ENCODE results near the gene GFOD1. TPM values are rescaled to one million over a fixed set of nuclear protein-coding genes. Genes with fewer than 3 reads are reported as not detected.
A peak's percentile ranks its signal among the peaks of the same experiment; 100 is the strongest.
"Not testable (repeated sequence)": the region's sequence is repeated elsewhere in the genome, so short reads cannot be mapped to it uniquely, and the experiment has no call there.

The GFOD1 gene
- total RNA-seq, 1 donor from 2014 or later, result 8.4 TPM

DNA sequence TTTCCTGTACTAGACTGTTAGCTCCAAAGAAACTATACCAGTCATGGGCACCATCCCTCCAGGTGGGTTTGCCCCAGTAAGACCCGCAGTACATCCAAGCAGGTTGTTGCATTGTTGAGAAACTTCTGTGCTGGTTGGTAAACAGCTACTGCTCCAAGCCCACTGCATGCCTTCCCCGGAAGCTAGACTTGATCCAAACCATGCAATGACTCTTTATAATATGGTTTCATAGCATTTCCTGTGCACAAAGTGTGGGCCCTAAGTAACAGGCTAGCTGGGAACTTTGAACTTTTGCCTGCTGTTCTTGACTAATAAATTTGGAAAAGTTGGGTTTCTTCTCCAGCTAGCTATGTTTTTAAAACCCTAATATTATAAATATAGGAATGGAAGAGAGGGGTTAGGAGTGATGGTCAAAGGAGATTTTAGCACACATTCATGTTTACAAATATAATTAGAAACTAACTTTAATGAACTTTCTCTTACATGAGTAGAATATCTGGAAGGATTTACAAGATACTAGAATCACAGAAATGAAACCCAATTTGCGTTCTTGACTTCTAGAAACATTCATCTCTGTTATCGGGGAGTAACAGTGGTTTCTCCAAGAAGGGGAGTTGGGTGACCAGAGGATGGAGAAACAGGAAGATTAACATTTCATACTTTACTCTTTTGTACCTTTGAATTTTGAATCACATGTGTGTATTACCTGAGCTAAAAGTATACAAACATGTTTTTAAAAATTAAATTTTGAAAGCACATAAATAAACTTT lies 51.7 kb downstream of the GFOD1 start:
- peaks cover 45% of the 10 kb centered on the region for H3K4me1 Mint-ChIP-seq
- POLR2A ChIA-PET, result no interaction called here
- TF ChIP-seq, protein P1, sequence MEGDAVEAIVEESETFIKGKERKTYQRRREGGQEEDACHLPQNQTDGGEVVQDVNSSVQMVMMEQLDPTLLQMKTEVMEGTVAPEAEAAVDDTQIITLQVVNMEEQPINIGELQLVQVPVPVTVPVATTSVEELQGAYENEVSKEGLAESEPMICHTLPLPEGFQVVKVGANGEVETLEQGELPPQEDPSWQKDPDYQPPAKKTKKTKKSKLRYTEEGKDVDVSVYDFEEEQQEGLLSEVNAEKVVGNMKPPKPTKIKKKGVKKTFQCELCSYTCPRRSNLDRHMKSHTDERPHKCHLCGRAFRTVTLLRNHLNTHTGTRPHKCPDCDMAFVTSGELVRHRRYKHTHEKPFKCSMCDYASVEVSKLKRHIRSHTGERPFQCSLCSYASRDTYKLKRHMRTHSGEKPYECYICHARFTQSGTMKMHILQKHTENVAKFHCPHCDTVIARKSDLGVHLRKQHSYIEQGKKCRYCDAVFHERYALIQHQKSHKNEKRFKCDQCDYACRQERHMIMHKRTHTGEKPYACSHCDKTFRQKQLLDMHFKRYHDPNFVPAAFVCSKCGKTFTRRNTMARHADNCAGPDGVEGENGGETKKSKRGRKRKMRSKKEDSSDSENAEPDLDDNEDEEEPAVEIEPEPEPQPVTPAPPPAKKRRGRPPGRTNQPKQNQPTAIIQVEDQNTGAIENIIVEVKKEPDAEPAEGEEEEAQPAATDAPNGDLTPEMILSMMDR (IDR thresholded peaks at IDR 0.05), result no peak

DNA sequence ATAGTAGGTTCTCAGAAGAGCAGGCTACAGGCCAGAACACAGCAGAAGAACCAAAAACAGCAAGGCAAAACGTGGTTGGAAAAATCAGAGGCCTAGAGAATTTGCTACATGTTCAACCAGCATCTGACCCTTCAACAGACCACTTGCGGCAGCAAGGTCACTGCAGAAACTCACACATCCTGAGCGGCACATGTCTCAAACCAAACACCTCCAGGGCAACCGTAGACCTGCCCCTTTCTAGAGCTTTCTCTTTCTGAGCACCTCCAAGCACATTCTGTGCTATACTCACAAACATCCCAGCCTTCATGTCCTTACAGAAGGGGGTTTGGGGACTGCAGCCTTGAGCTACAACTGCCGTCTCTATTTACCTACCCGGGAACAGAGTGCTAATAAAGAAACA lies 52.6 kb downstream of the GFOD1 start:
- no peak for DNase-seq
- Mint-ChIP-seq H3K27me3 (no peaks in the 10 kb centered on the region), H3K4me3 (no peak overlapping the region), H3K4me1 (peaks cover 48% of the 10 kb centered on the region), H3K36me3 (ENCODE audit: low read depth) (no peaks in the 10 kb centered on the region), H3K9me3 (peaks cover 3% of the 10 kb centered on the region), H3K27ac (peak overlapping the region; percentile 16)
- ATAC-seq (ENCODE audit: low read depth), result no peak
- TF ChIP-seq, protein P1 (IDR thresholded peaks at IDR 0.05), result no peak
- CTCF ChIA-PET, result no interaction called here
- POLR2A ChIA-PET, result no interaction called here
- intact Hi-C loops (cut with micrococcal nuclease), result no loop called here

More for the DNA sequence above, 51.7 kb downstream of the GFOD1 start:
- peaks cover 3% of the 10 kb centered on the region for H3K9me3 Mint-ChIP-seq
- CTCF ChIA-PET, result no interaction called here
- no peak for DNase-seq
- peak overlapping the region; percentile 28 for H3K4me3 Mint-ChIP-seq
- no peaks in the 10 kb centered on the region for H3K27me3 Mint-ChIP-seq
- H3K36me3 Mint-ChIP-seq (ENCODE audit: low read depth), result no peaks in the 10 kb centered on the region
- intact Hi-C loops (cut with micrococcal nuclease), result no loop called here
- ATAC-seq (ENCODE audit: low read depth), result no peak
- H3K27ac Mint-ChIP-seq, result no peak overlapping the region

DNA sequence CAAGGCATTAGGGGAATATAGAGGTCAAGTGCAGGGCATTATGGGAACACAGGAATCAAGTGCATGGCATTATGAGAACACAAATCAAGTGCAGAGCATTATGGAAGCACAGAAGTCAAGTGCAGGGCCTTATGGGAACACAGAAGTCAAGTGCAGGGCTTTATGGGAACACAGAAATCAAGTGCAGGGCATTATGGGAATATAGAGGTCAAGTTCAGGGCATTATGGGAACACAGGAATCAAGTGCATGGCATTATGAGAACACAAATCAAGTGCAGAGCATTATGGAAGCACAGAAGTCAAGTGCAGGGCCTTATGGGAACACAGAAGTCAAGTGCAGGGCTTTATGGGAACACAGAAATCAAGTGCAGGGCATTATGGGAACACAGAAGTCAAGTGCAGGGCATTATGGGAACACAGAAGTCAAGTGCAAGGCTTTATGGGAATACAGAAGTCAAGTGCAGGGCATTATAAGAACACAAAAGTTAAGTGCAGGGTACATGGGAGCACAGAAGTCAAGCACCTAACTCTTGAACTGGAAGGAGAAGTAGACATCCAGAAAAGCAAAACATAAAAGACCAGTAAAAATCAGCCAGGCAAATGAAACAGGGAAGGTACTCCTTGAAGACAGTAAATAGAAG lies 53.1 kb downstream of the GFOD1 start:
- H3K27me3 Mint-ChIP-seq; POLR2A ChIA-PET; H3K36me3 Mint-ChIP-seq (ENCODE audit: low read depth); H3K9me3 Mint-ChIP-seq; DNase-seq; ATAC-seq (ENCODE audit: low read depth); intact Hi-C loops (cut with micrococcal nuclease); CTCF ChIA-PET; H3K4me3 Mint-ChIP-seq: not testable (repeated sequence)
- Mint-ChIP-seq H3K4me1 (peaks cover 52% of the 10 kb centered on the region), H3K27ac (peak overlapping the region; percentile 81)

DNA sequence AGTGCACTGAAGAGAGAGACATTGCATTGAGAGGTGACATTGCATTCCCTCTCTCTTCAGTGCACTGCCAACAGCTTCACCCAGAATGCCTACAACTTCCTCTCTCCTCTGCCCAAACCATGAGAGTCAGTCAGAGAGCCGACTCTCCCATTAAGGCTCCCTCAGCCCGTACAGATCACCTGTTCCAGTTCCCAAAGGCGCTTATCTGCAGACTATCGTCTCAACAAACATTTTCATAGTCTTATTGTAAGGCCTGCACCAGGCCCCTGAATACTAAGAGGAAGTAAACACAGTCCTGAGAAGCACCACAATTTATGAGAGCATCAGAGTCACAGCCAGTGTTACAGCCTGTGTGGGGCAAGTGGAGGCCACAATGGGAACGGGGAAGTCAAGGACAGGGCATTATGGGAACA lies 53.7 kb downstream of the GFOD1 start:
- Mint-ChIP-seq H3K9me3 (peaks cover 3% of the 10 kb centered on the region), H3K4me3 (no peak overlapping the region), H3K27ac (peak overlapping the region; percentile 81), H3K36me3 (ENCODE audit: low read depth) (no peaks in the 10 kb centered on the region), H3K27me3 (no peaks in the 10 kb centered on the region), H3K4me1 (peaks cover 57% of the 10 kb centered on the region)
- no peak for DNase-seq
- CTCF ChIA-PET, result interaction anchor here (0.6 to 0.8 kb wide), 2 partner anchors 53 to 142 kb away, joined by 3 read pairs; no protein-coding TSS in a partner anchor
- TF ChIP-seq, protein P1 (IDR thresholded peaks at IDR 0.05), result no peak
- intact Hi-C loops (cut with micrococcal nuclease), result no loop called here
- peak; percentile 28 for ATAC-seq (ENCODE audit: low read depth)
- POLR2A ChIA-PET, result interaction anchor here (0.5 kb wide), 1 partner anchor 74 kb away, joined by 4 read pairs; no protein-coding TSS in a partner anchor

DNA sequence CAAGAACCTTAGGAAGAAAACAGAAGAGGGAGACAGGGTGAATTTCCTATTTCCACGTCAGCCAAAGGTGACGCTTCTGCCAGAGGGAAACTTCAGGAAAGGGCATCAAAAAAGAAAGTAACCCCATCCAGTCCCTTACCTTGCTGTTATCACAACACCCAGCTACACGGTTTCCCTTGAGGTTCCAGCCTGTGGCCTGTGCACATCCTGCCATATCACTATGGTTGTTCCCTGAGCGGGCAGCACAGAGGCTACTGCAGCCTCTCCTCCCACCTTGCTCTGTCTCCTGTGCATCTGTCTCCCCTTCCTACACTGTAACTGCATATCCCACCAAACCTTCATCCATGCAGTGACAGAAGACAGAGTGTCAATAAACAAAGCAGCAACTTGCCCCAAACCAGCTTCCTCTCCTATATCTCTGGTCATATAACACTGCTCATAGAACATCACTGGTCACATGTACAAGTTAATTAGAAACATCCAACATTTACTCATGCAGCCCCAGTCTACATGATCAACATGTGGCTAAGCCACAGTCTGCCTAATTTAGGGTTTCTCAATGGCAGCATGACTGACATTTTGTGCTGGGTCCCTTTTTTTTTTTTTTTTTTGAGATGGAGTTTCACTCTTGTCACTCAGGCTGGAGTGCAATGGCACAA lies 54.7 kb downstream of the GFOD1 start:
- Mint-ChIP-seq H3K9me3 (peaks cover 3% of the 10 kb centered on the region), H3K4me3 (no peak overlapping the region), H3K27me3 (no peaks in the 10 kb centered on the region), H3K27ac (peak overlapping the region; percentile 81), H3K4me1 (peaks cover 68% of the 10 kb centered on the region), H3K36me3 (ENCODE audit: low read depth) (no peaks in the 10 kb centered on the region)
- ChIA-PET CTCF (interaction anchor here (0.8 kb wide), 1 partner anchor 54 kb away, joined by 3 read pairs; no protein-coding TSS in a partner anchor), POLR2A (interaction anchor here (0.7 to 1.5 kb wide), 3 partner anchors 55 to 142 kb away, joined by 3 to 10 read pairs (median 5); partner anchors contain the start of genes GFOD1 and SIRT5)
- no peak for DNase-seq
- intact Hi-C loops (cut with micrococcal nuclease), result no loop called here
- TF ChIP-seq, protein P1 (IDR thresholded peaks at IDR 0.05), result no peak
- no peak for ATAC-seq (ENCODE audit: low read depth)
